ENCODE data around the gene LRRC47.

DNA sequence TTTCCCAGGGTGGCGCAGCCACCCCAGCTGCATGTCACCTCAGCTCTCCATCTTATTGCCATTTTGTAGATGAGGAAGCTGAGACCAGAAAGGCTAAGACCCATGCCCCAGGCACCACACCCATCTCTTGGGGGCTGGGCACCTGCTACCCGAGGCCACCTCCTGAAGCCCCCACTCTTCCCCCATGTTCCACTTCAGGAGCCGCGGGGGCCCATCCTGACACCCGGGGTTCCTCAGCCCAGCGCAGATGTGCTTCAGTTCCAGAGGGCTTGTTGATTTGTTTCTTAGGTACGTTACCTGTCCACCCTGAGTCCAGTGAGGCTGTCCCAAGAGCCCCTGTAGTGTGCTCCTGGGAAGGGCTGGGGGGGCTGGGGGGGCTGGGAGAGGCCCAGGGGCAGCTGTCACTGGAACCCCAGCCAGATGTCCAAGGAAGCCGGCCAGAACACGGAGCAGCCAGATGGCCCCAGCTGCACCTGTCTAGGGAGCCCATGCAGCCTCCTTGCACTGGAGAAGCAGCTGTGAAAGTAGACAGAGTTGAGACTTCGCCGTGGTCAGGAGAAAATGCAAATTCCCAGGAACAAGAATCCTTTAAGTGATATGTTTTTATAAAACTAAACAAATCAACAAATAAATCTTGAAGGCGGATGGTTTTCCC, 61.1 kb downstream of the LRRC47 start:
- TF ChIP-seq, protein P1, sequence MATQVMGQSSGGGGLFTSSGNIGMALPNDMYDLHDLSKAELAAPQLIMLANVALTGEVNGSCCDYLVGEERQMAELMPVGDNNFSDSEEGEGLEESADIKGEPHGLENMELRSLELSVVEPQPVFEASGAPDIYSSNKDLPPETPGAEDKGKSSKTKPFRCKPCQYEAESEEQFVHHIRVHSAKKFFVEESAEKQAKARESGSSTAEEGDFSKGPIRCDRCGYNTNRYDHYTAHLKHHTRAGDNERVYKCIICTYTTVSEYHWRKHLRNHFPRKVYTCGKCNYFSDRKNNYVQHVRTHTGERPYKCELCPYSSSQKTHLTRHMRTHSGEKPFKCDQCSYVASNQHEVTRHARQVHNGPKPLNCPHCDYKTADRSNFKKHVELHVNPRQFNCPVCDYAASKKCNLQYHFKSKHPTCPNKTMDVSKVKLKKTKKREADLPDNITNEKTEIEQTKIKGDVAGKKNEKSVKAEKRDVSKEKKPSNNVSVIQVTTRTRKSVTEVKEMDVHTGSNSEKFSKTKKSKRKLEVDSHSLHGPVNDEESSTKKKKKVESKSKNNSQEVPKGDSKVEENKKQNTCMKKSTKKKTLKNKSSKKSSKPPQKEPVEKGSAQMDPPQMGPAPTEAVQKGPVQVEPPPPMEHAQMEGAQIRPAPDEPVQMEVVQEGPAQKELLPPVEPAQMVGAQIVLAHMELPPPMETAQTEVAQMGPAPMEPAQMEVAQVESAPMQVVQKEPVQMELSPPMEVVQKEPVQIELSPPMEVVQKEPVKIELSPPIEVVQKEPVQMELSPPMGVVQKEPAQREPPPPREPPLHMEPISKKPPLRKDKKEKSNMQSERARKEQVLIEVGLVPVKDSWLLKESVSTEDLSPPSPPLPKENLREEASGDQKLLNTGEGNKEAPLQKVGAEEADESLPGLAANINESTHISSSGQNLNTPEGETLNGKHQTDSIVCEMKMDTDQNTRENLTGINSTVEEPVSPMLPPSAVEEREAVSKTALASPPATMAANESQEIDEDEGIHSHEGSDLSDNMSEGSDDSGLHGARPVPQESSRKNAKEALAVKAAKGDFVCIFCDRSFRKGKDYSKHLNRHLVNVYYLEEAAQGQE (IDR thresholded peaks at IDR 0.05; ENCODE audit: low read depth, low read length): no peak
- TF ChIP-seq MXI1 (IDR thresholded peaks at IDR 0.05; ENCODE audit: low read depth, low read length) (no peak), JUND (IDR thresholded peaks at IDR 0.05) (no peak), EP300 (IDR thresholded peaks at IDR 0.05; ENCODE audit: borderline replicate concordance in 1 of 2, low read depth in 1 of 2, low read length in 1 of 2) (no peak), TEAD4 (IDR thresholded peaks at IDR 0.05; ENCODE audit: borderline replicate concordance, insufficient read depth) (no peak), CHD2 (IDR thresholded peaks at IDR 0.05; ENCODE audit: low read length, partially characterized antibody) (no peak), NRF1 (IDR thresholded peaks at IDR 0.05; ENCODE audit: low read depth, low read length) (no peak), POLR2AphosphoS5 (IDR thresholded peaks at IDR 0.05; ENCODE audit: low read depth, low read length) (no peak), EZH2phosphoT487 (IDR thresholded peaks at IDR 0.05; ENCODE audit: borderline replicate concordance, low read depth) (no peak), YY1 (IDR thresholded peaks at IDR 0.05; ENCODE audit: low read depth) (no peak)
- TF ChIP-seq, protein P2, sequence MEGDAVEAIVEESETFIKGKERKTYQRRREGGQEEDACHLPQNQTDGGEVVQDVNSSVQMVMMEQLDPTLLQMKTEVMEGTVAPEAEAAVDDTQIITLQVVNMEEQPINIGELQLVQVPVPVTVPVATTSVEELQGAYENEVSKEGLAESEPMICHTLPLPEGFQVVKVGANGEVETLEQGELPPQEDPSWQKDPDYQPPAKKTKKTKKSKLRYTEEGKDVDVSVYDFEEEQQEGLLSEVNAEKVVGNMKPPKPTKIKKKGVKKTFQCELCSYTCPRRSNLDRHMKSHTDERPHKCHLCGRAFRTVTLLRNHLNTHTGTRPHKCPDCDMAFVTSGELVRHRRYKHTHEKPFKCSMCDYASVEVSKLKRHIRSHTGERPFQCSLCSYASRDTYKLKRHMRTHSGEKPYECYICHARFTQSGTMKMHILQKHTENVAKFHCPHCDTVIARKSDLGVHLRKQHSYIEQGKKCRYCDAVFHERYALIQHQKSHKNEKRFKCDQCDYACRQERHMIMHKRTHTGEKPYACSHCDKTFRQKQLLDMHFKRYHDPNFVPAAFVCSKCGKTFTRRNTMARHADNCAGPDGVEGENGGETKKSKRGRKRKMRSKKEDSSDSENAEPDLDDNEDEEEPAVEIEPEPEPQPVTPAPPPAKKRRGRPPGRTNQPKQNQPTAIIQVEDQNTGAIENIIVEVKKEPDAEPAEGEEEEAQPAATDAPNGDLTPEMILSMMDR (IDR thresholded peaks at IDR 0.05): no peak
- TF ChIP-seq, protein P3, sequence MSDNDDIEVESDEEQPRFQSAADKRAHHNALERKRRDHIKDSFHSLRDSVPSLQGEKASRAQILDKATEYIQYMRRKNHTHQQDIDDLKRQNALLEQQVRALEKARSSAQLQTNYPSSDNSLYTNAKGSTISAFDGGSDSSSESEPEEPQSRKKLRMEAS (IDR thresholded peaks at IDR 0.05; ENCODE audit: low read depth): no peak

Data from SK-N-SH (cell line).